A549 (cell line): Measurements from ENCODE around the gene SRPK2.

ENCODE experiments used
- CEBPB ChIP-seq, 2 experiments: fragments of >200 bp in 1 of 2; sonication (Bioruptor Twin) in 1 of 2; formaldehyde crosslinking in 1 of 2; IDR thresholded peaks; 2 replicates each; pipeline ENCODE4 v1.6.1; 2012 to 2016
- EP300 ChIP-seq, 2 experiments: fragments of >200 bp; sonication (Bioruptor Twin); formaldehyde crosslinking; IDR thresholded peaks; 2 replicates in 1 of 2; 3 replicates in 1 of 2; pipeline ENCODE4 v1.6.1; 2016 to 2017
- KDM5A ChIP-seq: fragments of 200-600 bp; sonication (generic); IDR thresholded peaks from 2 replicates; pipeline ENCODE4 v1.6.1; 2016; ENCODE audit warnings: antibody characterized with exemption, mild to moderate bottlenecking
- POLR2A ChIP-seq: IDR thresholded peaks from 2 replicates; pipeline ENCODE4 v1.6.1; 2012; ENCODE audit warnings: mild to moderate bottlenecking, low read length
- SMC3 ChIP-seq: fragments of >200 bp; sonication (Bioruptor Twin); formaldehyde crosslinking; IDR thresholded peaks from 3 replicates; pipeline ENCODE4 v1.6.1; 2018; ENCODE audit warnings: inconsistent platforms
- TF ChIP-seq, protein P1 (sequence below): fragments of >200 bp; sonication (Bioruptor Twin); formaldehyde crosslinking; IDR thresholded peaks from 3 replicates; pipeline ENCODE4 v1.5.1; 2016

GRCh38 chr7:105367458-105367857 is 21.3 kb downstream of the SRPK2 start:
- TF ChIP-seq, protein P1, sequence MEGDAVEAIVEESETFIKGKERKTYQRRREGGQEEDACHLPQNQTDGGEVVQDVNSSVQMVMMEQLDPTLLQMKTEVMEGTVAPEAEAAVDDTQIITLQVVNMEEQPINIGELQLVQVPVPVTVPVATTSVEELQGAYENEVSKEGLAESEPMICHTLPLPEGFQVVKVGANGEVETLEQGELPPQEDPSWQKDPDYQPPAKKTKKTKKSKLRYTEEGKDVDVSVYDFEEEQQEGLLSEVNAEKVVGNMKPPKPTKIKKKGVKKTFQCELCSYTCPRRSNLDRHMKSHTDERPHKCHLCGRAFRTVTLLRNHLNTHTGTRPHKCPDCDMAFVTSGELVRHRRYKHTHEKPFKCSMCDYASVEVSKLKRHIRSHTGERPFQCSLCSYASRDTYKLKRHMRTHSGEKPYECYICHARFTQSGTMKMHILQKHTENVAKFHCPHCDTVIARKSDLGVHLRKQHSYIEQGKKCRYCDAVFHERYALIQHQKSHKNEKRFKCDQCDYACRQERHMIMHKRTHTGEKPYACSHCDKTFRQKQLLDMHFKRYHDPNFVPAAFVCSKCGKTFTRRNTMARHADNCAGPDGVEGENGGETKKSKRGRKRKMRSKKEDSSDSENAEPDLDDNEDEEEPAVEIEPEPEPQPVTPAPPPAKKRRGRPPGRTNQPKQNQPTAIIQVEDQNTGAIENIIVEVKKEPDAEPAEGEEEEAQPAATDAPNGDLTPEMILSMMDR, result no peak
- TF ChIP-seq KDM5A, result no peak
- TF ChIP-seq EP300 (IDR thresholded peaks at IDR 0.05), result no peak
- no peak for TF ChIP-seq SMC3
- no peak for TF ChIP-seq CEBPB (IDR thresholded peaks at IDR 0.05)
- TF ChIP-seq POLR2A, result no peak
